Mucosa of stomach (tissue), 1 donor: ENCODE data around the gene PAK5.

Experiments used
- H3K27me3 ChIP-seq: one replicate; pipeline ENCODE4 v1.7.0; 2013; ENCODE audit warnings: mild to moderate bottlenecking, low read length; ENCODE audit not compliant: control insufficient read depth, insufficient read depth
- H3K36me3 ChIP-seq: one replicate; pipeline ENCODE4 v1.7.0; 2013; ENCODE audit warnings: low read length; ENCODE audit not compliant: control insufficient read depth, insufficient read depth
- H3K4me1 ChIP-seq: one replicate; pipeline ENCODE4 v1.7.0; 2013; ENCODE audit warnings: mild to moderate bottlenecking, low read length; ENCODE audit not compliant: control insufficient read depth, insufficient read depth
- H3K4me3 ChIP-seq: one replicate; pipeline ENCODE4 v1.7.0; 2013; ENCODE audit warnings: low read length
- H3K9ac ChIP-seq: one replicate; pipeline ENCODE4 v1.7.0; 2013; ENCODE audit warnings: mild to moderate bottlenecking, low read length, moderate library complexity
- H3K9me3 ChIP-seq: one replicate; pipeline ENCODE4 v1.7.0; 2013; ENCODE audit warnings: mild to moderate bottlenecking, low read length, moderate library complexity; ENCODE audit not compliant: control insufficient read depth
- donor health status: Pancreatic carcinoma.

The PAK5 gene

DNA sequence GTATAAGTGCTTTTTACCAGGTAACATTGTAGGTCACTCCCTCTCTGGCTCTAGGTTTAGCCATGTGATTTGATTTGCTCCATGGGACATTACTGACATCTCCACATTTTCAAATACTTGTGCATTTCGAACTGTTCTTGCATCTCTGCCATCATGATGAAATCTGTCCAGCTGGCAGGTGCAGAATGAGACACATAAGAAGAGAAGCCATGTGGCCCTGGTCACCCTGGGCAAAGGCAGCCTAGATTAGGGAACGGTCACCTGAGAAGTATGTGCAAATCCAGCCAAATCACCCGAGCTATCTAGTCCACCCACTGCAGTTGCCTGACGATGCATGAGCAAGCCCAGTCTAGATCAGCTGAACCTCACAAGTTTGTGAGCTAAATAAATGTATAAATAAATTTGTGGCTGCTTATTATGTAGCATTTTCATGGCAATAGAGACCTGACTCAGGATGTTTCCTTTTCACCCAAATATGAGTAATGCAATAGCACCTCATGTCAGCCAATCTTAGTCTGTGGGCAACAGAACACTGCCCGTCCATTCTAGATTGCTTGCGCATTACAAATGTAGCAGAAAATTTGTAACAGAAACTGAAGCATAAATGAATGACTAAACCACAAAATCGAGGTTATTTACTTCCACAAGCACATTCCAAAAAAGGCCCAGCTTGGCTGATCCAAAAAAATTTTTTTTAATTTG lies 115.2 kb downstream of the PAK5 start:
- Histone ChIP-seq H3K9ac (no peak overlapping the region), H3K4me3 (no peak overlapping the region), H3K36me3 (no peaks in the 10 kb centered on the region), H3K27me3 (no peaks in the 10 kb centered on the region), H3K4me1 (no peaks in the 10 kb centered on the region), H3K9me3 (no peaks in the 10 kb centered on the region)

DNA sequence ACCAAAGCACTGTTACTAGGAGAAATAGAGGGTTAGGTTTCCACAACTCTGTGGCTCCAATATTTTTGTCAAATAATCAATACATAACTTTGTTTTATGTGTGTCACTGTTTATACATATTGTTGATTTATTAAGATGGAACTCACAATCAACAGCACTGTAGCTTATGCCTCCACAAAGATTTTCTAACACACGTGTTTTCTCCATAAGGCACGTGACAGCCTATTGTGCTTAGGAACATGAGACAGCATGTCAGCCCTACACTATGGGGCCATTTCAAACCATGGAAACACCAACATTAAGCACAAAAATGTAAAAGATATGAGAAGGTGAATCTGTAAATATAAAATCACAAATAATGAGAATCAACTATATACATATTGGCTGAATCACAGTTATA lies 127.0 kb downstream of the PAK5 start:
- no peaks in the 10 kb centered on the region for H3K9me3 ChIP-seq
- H3K36me3 ChIP-seq, result no peaks in the 10 kb centered on the region
- H3K27me3 ChIP-seq, result no peaks in the 10 kb centered on the region
- H3K4me3 ChIP-seq, result no peak overlapping the region
- no peaks in the 10 kb centered on the region for H3K4me1 ChIP-seq
- no peak overlapping the region for H3K9ac ChIP-seq

DNA sequence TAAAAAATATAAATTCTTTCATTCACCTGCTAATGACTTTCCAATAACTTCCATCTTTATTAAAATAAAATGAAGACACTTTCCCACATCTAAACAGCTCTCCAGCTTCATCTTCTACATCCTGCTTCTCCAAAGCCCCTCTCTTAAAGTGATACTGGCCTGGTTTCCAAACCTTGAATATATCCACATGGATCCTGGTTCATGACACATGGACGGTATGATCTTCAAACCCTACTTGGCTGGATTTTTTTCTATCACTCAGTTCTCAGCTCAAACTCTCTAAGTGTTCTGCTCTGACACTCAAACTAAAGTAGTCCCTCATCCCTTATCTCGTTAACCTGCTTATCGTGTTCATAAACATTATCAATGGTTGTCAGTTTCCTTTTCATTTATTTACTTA lies 128.2 kb downstream of the PAK5 start:
- no peak overlapping the region for H3K9ac ChIP-seq
- no peak overlapping the region for H3K4me3 ChIP-seq
- H3K36me3 ChIP-seq, result no peaks in the 10 kb centered on the region
- H3K9me3 ChIP-seq, result no peaks in the 10 kb centered on the region
- H3K27me3 ChIP-seq, result no peaks in the 10 kb centered on the region
- H3K4me1 ChIP-seq, result no peaks in the 10 kb centered on the region

DNA sequence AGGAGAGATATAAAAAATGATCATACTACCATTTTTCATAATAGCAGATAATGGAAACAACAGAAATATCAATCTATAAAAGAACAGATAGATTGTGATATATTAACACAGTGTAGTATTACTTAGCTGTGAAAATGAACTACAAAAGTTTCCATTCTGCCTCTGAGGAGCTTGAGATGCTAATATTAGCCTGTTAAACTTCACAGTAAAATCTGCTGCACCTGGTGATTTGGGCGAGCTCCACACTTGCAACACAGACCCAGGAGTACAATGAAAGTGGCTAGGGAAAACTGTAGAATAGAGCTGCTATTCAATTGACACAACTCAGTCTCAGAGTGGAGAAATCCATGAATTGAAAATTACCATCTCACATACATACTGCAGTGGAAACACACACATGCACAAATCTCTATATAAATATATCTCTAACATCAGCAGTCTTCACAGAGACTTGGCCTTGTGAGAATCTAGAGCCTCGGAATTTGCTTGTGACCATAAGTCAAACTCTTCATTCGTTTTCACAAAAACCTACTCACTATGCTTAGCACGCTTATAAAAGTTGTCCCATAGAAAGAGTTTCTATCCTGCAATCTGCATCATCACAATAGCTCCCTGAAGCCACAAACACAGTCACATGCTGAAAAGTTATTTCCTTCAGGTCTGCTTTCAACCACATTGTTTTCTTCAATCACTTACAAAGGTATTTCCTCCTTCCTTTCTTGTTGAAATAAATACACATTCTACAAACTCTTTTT lies 133.0 kb downstream of the PAK5 start:
- Histone ChIP-seq H3K4me1 (no peaks in the 10 kb centered on the region), H3K27me3 (no peaks in the 10 kb centered on the region), H3K36me3 (no peaks in the 10 kb centered on the region), H3K9me3 (no peaks in the 10 kb centered on the region), H3K9ac (no peak overlapping the region), H3K4me3 (no peak overlapping the region)

DNA sequence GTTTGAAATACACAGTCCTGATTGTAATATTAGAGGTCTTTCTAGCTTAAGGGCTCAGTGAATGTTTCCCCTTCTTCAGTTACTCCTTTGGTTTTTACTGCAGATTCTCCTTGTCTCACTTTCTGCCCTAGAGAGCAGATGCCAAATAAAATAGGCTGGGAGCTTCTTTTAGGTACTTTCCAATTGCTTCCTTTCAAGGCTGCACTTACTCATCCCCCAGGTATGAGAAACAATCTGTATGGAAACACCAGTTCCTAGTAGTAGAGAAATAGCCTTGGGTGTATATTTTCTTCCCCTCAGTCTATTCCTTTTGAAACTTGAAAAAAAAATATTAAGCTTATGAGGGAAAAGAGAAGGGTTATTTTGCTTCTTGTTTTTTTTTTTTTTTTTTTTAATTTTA lies 139.7 kb downstream of the PAK5 start:
- H3K36me3 ChIP-seq, result no peaks in the 10 kb centered on the region
- H3K27me3 ChIP-seq, result no peaks in the 10 kb centered on the region
- H3K9ac ChIP-seq, result no peak overlapping the region
- no peaks in the 10 kb centered on the region for H3K4me1 ChIP-seq
- no peak overlapping the region for H3K4me3 ChIP-seq
- H3K9me3 ChIP-seq, result no peaks in the 10 kb centered on the region

DNA sequence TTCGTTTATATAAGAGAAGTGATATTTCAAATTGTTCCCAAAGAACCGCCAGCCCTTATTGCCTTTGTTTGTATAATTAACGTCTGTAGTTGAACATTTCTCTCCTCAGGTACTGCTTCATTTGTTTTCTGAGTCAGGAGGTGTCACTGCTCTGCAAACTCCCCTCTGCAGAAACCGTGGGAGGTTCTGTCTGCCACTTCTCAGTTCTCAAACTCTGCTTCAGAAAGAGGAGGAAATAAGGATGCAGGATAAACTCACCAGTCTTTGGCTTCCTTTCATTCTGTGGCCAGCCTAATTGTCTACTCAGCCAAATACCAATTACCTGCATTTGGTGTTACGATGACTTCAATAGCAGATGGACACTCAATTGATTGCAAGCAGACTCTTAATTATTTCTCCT lies 149.8 kb downstream of the PAK5 start:
- no peaks in the 10 kb centered on the region for H3K4me1 ChIP-seq
- no peak overlapping the region for H3K9ac ChIP-seq
- no peaks in the 10 kb centered on the region for H3K27me3 ChIP-seq
- no peak overlapping the region for H3K4me3 ChIP-seq
- no peaks in the 10 kb centered on the region for H3K36me3 ChIP-seq
- no peaks in the 10 kb centered on the region for H3K9me3 ChIP-seq

DNA sequence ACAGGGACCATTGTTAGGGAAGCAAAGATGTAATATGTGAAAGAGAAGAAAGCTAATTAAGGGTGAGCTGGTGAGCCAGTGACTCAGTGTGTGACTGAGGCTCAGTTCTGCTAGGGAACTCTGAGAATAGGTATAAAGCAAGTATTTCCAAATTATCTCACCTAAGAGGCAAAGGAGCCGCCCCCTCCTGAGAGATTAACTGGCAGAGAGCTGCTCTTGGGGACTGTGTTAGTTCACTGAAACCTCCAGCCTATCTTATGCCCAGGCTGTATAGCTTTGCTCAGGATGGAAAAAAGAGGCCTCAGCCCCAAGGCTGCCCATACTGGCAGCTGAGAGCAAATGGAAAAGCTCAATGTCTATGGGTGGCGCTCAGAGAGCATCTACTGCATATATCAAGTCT lies 152.0 kb downstream of the PAK5 start:
- Histone ChIP-seq H3K36me3 (no peaks in the 10 kb centered on the region), H3K9ac (no peak overlapping the region), H3K9me3 (no peaks in the 10 kb centered on the region), H3K4me1 (no peaks in the 10 kb centered on the region), H3K4me3 (no peak overlapping the region), H3K27me3 (no peaks in the 10 kb centered on the region)

DNA sequence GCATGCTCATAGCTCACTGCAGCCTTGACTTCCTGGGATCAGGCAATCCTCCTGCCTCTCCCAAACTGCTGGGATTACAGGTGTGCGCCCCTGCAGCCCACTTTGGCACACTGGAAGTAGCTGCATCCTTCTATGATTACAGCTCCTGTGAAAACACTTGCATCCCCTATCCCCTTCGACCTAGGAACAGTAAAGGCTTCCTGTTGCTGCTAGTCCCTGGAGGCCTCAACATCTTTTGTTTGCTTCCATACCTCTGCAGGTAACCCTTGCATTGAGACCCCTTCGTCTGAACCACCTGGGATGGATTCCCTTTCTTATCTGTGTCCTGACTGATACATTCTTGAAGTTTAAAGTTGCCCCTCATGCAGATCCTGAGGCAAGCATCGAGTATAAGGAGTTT lies 152.4 kb downstream of the PAK5 start:
- H3K9ac ChIP-seq, result no peak overlapping the region
- no peak overlapping the region for H3K4me3 ChIP-seq
- H3K27me3 ChIP-seq, result no peaks in the 10 kb centered on the region
- H3K4me1 ChIP-seq, result no peaks in the 10 kb centered on the region
- H3K9me3 ChIP-seq, result no peaks in the 10 kb centered on the region
- H3K36me3 ChIP-seq, result no peaks in the 10 kb centered on the region

DNA sequence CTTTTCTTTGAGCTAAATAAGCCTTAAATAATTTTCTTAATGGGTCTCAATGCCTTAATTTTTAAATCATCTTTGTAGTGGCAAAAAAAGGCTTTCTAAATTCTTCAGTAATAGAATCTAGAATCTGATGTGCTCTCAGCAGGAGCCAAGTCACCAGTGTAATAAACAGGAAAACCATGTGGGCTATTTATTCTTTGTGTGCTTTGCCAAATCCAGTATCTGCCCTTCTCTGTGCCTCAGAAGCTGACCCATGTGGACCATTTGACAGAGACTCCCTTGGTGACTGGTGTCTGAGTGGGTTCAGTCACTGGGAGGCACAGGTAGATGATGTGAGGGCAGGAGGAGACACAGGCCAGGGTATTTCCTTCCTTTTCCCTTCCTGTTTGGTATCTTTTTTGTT lies 152.9 kb downstream of the PAK5 start:
- H3K9ac ChIP-seq, result no peak overlapping the region
- no peaks in the 10 kb centered on the region for H3K4me1 ChIP-seq
- no peaks in the 10 kb centered on the region for H3K9me3 ChIP-seq
- no peaks in the 10 kb centered on the region for H3K36me3 ChIP-seq
- H3K27me3 ChIP-seq, result no peaks in the 10 kb centered on the region
- no peak overlapping the region for H3K4me3 ChIP-seq

DNA sequence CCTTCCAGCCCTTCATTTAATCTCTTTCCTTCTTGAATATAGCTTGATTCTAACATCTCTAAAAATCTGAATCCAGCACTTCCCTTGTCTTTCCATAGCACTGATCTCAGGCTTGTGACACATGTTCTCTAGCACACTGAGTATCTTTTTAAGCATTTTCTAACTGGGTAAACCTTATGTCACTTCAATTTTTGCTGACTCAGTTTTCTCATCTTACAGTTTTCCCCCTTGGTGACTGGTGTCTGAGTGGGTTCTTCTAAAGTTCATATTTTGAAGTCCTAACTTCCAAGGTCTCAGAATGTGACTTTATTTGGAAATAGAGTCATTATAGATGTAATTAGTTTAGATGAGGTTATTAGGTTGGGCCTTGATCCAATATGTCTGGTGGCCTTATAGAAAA lies 153.9 kb downstream of the PAK5 start:
- no peaks in the 10 kb centered on the region for H3K36me3 ChIP-seq
- H3K27me3 ChIP-seq, result no peaks in the 10 kb centered on the region
- H3K4me3 ChIP-seq, result no peak overlapping the region
- no peaks in the 10 kb centered on the region for H3K4me1 ChIP-seq
- H3K9ac ChIP-seq, result no peak overlapping the region
- no peaks in the 10 kb centered on the region for H3K9me3 ChIP-seq

DNA sequence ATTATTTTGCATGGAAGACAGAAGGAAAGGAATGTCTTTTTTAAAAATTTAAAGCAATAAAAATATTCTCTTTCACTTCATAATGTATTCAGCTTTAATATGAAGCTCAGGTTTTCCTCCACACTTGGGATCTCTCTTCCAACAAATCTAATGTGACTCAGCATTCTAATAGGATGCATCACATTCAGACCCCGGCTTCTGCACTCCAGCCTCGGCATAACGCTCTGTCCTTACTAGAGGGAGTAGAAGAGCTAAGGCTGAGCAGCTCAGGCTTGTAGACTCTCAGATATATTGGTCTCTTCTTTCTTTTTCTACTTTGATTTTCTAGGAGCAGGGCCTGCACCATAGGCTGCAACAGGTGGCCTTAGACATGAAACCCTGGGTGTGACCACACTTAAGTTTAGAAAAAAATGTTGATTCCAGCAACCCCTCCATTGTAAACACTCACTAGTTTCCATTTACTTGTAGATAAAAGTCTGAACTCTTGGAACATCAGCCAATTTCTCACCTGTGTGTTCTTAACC lies 161.7 kb downstream of the PAK5 start:
- H3K27me3 ChIP-seq, result no peaks in the 10 kb centered on the region
- no peak overlapping the region for H3K4me3 ChIP-seq
- H3K9ac ChIP-seq, result no peak overlapping the region

DNA sequence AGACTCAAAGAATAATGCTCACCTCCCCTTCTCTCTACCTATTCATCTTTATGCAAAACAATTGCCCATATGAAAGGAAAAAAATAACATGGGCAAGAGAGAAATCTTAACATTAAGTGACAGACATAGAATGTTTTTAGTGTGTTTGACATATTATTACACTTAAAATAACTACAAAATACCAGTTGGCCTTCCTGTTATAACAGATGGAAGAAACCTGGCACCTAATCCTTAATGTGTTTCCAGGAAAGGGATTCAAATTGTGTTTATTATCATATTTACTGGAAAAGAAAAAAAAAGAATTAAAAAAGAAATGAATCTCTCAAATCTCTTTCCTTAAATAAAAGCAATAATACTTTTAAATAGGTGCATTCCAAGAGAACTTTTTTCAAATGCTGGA lies 165.9 kb downstream of the PAK5 start:
- no peak overlapping the region for H3K9ac ChIP-seq
- H3K9me3 ChIP-seq, result no peaks in the 10 kb centered on the region
- no peaks in the 10 kb centered on the region for H3K36me3 ChIP-seq
- no peaks in the 10 kb centered on the region for H3K27me3 ChIP-seq
- H3K4me3 ChIP-seq, result no peak overlapping the region
- H3K4me1 ChIP-seq, result no peaks in the 10 kb centered on the region

More for the DNA sequence above, 161.7 kb downstream of the PAK5 start:
- H3K9me3 ChIP-seq, result no peaks in the 10 kb centered on the region
- no peaks in the 10 kb centered on the region for H3K36me3 ChIP-seq
- H3K4me1 ChIP-seq, result no peaks in the 10 kb centered on the region
